ENCODE results near the gene RTN4RL1.

RTN4RL1 gene

GRCh38 chr17:1967213-1967612 is 57.9 kb downstream of the RTN4RL1 start:
- H3K4me1 ChIP-seq (ENCODE audit: control insufficient read depth, low read length): no peaks in the 10 kb centered on the region
- H3K9me2 ChIP-seq (replicated peaks; ENCODE audit: control insufficient read depth, low read length): no peaks in the 10 kb centered on the region
- H3K79me2 ChIP-seq (ENCODE audit: control insufficient read depth, low read length): no peaks in the 10 kb centered on the region
- no peak for TF ChIP-seq CTCF (IDR thresholded peaks at IDR 0.05; ENCODE audit: low read depth, low read length, poor library complexity, severe bottlenecking)
- TF ChIP-seq EZH2phosphoT487 (IDR thresholded peaks at IDR 0.05; ENCODE audit: borderline replicate concordance, low read length): no peak
- no peaks in the 10 kb centered on the region for H3K9me3 ChIP-seq (ENCODE audit: control insufficient read depth, insufficient read depth, low read length)
- no peaks in the 10 kb centered on the region for H3F3A ChIP-seq (ENCODE audit: control insufficient read depth, insufficient read depth)
- no peak overlapping the region for H3K4me2 ChIP-seq (ENCODE audit: low read length)
- H3K27ac ChIP-seq (ENCODE audit: low read depth, low read length): no peak overlapping the region
- H3K4me3 ChIP-seq (ENCODE audit: low read length): no peak overlapping the region
- peaks cover 15% of the 10 kb centered on the region for H3K27me3 ChIP-seq (ENCODE audit: control insufficient read depth, low read length)
- no peaks in the 10 kb centered on the region for H3K36me3 ChIP-seq (ENCODE audit: control insufficient read depth, low read length)
- H4K20me1 ChIP-seq (ENCODE audit: control insufficient read depth, insufficient read depth, low read depth, low read length): no peaks in the 10 kb centered on the region

GRCh38 chr17:1966274-1967086 is 58.7 kb downstream of the RTN4RL1 start:
- Histone ChIP-seq H3K36me3 (ENCODE audit: control insufficient read depth, low read length) (no peaks in the 10 kb centered on the region), H3K4me1 (ENCODE audit: control insufficient read depth, low read length) (no peaks in the 10 kb centered on the region), H3K27ac (ENCODE audit: low read depth, low read length) (no peak overlapping the region), H3K27me3 (ENCODE audit: control insufficient read depth, low read length) (peaks cover 15% of the 10 kb centered on the region), H4K20me1 (ENCODE audit: control insufficient read depth, insufficient read depth, low read depth, low read length) (no peaks in the 10 kb centered on the region), H3K9me3 (ENCODE audit: control insufficient read depth, insufficient read depth, low read length) (no peaks in the 10 kb centered on the region), H3K79me2 (ENCODE audit: control insufficient read depth, low read length) (no peaks in the 10 kb centered on the region), H3F3A (ENCODE audit: control insufficient read depth, insufficient read depth) (no peaks in the 10 kb centered on the region), H3K9me2 (replicated peaks; ENCODE audit: control insufficient read depth, low read length) (no peaks in the 10 kb centered on the region), H3K4me2 (ENCODE audit: low read length) (no peak overlapping the region), H3K4me3 (ENCODE audit: low read length) (no peak overlapping the region)
- TF ChIP-seq EZH2phosphoT487 (IDR thresholded peaks at IDR 0.05; ENCODE audit: borderline replicate concordance, low read length): no peak

GRCh38 chr17:1965556-1966273 is 59.4 kb downstream of the RTN4RL1 start:
- Histone ChIP-seq H4K20me1 (ENCODE audit: control insufficient read depth, insufficient read depth, low read depth, low read length) (no peaks in the 10 kb centered on the region), H3F3A (ENCODE audit: control insufficient read depth, insufficient read depth) (no peaks in the 10 kb centered on the region), H3K9me2 (replicated peaks; ENCODE audit: control insufficient read depth, low read length) (no peaks in the 10 kb centered on the region), H3K4me2 (ENCODE audit: low read length) (no peak overlapping the region), H3K79me2 (ENCODE audit: control insufficient read depth, low read length) (no peaks in the 10 kb centered on the region), H3K36me3 (ENCODE audit: control insufficient read depth, low read length) (no peaks in the 10 kb centered on the region), H3K4me3 (ENCODE audit: low read length) (no peak overlapping the region), H3K4me1 (ENCODE audit: control insufficient read depth, low read length) (no peaks in the 10 kb centered on the region), H3K9me3 (ENCODE audit: control insufficient read depth, insufficient read depth, low read length) (no peaks in the 10 kb centered on the region), H3K27me3 (ENCODE audit: control insufficient read depth, low read length) (peaks cover 15% of the 10 kb centered on the region), H3K27ac (ENCODE audit: low read depth, low read length) (no peak overlapping the region)
- TF ChIP-seq CTCF (IDR thresholded peaks at IDR 0.05; ENCODE audit: low read depth, low read length, poor library complexity, severe bottlenecking) (no peak), EZH2phosphoT487 (IDR thresholded peaks at IDR 0.05; ENCODE audit: borderline replicate concordance, low read length) (no peak)

GRCh38 chr17:1963250-1963649 is 61.9 kb downstream of the RTN4RL1 start:
- Histone ChIP-seq H3K9me2 (replicated peaks; ENCODE audit: control insufficient read depth, low read length) (no peaks in the 10 kb centered on the region), H3K4me3 (ENCODE audit: low read length) (no peak overlapping the region), H4K20me1 (ENCODE audit: control insufficient read depth, insufficient read depth, low read depth, low read length) (no peaks in the 10 kb centered on the region), H3K27me3 (ENCODE audit: control insufficient read depth, low read length) (peaks cover 10% of the 10 kb centered on the region), H3K79me2 (ENCODE audit: control insufficient read depth, low read length) (no peaks in the 10 kb centered on the region), H3K9me3 (ENCODE audit: control insufficient read depth, insufficient read depth, low read length) (no peaks in the 10 kb centered on the region), H3K4me2 (ENCODE audit: low read length) (no peak overlapping the region), H3K4me1 (ENCODE audit: control insufficient read depth, low read length) (no peaks in the 10 kb centered on the region), H3F3A (ENCODE audit: control insufficient read depth, insufficient read depth) (no peaks in the 10 kb centered on the region), H3K27ac (ENCODE audit: low read depth, low read length) (no peak overlapping the region), H3K36me3 (ENCODE audit: control insufficient read depth, low read length) (no peaks in the 10 kb centered on the region)
- TF ChIP-seq EZH2phosphoT487 (IDR thresholded peaks at IDR 0.05; ENCODE audit: borderline replicate concordance, low read length): no peak
- no peak for TF ChIP-seq CTCF (IDR thresholded peaks at IDR 0.05; ENCODE audit: low read depth, low read length, poor library complexity, severe bottlenecking)
